ENCODE measurements around the gene ITPR2. TPM values are rescaled to one million over a fixed set of nuclear protein-coding genes. Genes with fewer than 3 reads are reported as not detected.

The ITPR2 gene
- total RNA-seq, 1 donor: 19.2 TPM

GRCh38 chr12:26373606-26374495 lies 459.1 kb downstream of the ITPR2 start:
- Histone ChIP-seq H3K79me2 (ENCODE audit: insufficient read depth, low read length) (no peaks in the 10 kb centered on the region), H2AFZ (ENCODE audit: low read length) (no peak overlapping the region), H3K36me3 (ENCODE audit: insufficient read depth, low read length) (no peaks in the 10 kb centered on the region), H3K27ac (ENCODE audit: low read depth, low read length) (no peak overlapping the region), H3K4me3 (ENCODE audit: insufficient read depth, low read length) (no peak overlapping the region), H3K9me3 (ENCODE audit: low read depth, low read length) (no peaks in the 10 kb centered on the region), H3K27me3 (ENCODE audit: insufficient read depth, low read length) (no peaks in the 10 kb centered on the region), H3K4me2 (ENCODE audit: insufficient read depth, low read length) (no peak overlapping the region), H4K20me1 (ENCODE audit: insufficient read depth, low read length) (no peaks in the 10 kb centered on the region), H3K4me1 (ENCODE audit: insufficient read depth, low read length) (peaks cover 8% of the 10 kb centered on the region)
- TF ChIP-seq, protein P1, sequence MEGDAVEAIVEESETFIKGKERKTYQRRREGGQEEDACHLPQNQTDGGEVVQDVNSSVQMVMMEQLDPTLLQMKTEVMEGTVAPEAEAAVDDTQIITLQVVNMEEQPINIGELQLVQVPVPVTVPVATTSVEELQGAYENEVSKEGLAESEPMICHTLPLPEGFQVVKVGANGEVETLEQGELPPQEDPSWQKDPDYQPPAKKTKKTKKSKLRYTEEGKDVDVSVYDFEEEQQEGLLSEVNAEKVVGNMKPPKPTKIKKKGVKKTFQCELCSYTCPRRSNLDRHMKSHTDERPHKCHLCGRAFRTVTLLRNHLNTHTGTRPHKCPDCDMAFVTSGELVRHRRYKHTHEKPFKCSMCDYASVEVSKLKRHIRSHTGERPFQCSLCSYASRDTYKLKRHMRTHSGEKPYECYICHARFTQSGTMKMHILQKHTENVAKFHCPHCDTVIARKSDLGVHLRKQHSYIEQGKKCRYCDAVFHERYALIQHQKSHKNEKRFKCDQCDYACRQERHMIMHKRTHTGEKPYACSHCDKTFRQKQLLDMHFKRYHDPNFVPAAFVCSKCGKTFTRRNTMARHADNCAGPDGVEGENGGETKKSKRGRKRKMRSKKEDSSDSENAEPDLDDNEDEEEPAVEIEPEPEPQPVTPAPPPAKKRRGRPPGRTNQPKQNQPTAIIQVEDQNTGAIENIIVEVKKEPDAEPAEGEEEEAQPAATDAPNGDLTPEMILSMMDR (IDR thresholded peaks at IDR 0.05; ENCODE audit: extremely low read depth, low read depth, low read length): no peak
- no peak for DNase-seq (ENCODE audit: insufficient read length, low spot score, missing footprints)

- H4K20me1 ChIP-seq (ENCODE audit: insufficient read depth, low read length): no peaks in the 10 kb centered on the region
- no peaks in the 10 kb centered on the region for H3K36me3 ChIP-seq (ENCODE audit: insufficient read depth, low read length)
- H3K27ac ChIP-seq (ENCODE audit: low read depth, low read length): no peak overlapping the region
- no peak overlapping the region for H2AFZ ChIP-seq (ENCODE audit: low read length)
- no peak overlapping the region for H3K4me2 ChIP-seq (ENCODE audit: insufficient read depth, low read length)
- peak; percentile 53 for DNase-seq (ENCODE audit: insufficient read length, low spot score, missing footprints)
- H3K79me2 ChIP-seq (ENCODE audit: insufficient read depth, low read length): no peaks in the 10 kb centered on the region
- H3K4me3 ChIP-seq (ENCODE audit: insufficient read depth, low read length): no peak overlapping the region
- H3K27me3 ChIP-seq (ENCODE audit: insufficient read depth, low read length): no peaks in the 10 kb centered on the region
- TF ChIP-seq, protein P1 (IDR thresholded peaks at IDR 0.05; ENCODE audit: extremely low read depth, low read depth, low read length): no peak
- no peaks in the 10 kb centered on the region for H3K9me3 ChIP-seq (ENCODE audit: low read depth, low read length)
- peaks cover 8% of the 10 kb centered on the region for H3K4me1 ChIP-seq (ENCODE audit: insufficient read depth, low read length)
Measured at GRCh38 chr12:26372866-26373265, 460.1 kb downstream of the ITPR2 start.

- Histone ChIP-seq H3K79me2 (ENCODE audit: insufficient read depth, low read length) (no peaks in the 10 kb centered on the region), H3K9me3 (ENCODE audit: low read depth, low read length) (no peaks in the 10 kb centered on the region), H3K27ac (ENCODE audit: low read depth, low read length) (no peak overlapping the region), H3K4me3 (ENCODE audit: insufficient read depth, low read length) (no peak overlapping the region), H3K27me3 (ENCODE audit: insufficient read depth, low read length) (no peaks in the 10 kb centered on the region), H4K20me1 (ENCODE audit: insufficient read depth, low read length) (no peaks in the 10 kb centered on the region), H3K4me1 (ENCODE audit: insufficient read depth, low read length) (peaks cover 8% of the 10 kb centered on the region), H2AFZ (ENCODE audit: low read length) (peak overlapping the region; percentile 7), H3K4me2 (ENCODE audit: insufficient read depth, low read length) (peak overlapping the region; percentile 1), H3K36me3 (ENCODE audit: insufficient read depth, low read length) (no peaks in the 10 kb centered on the region)
- no peak for DNase-seq (ENCODE audit: insufficient read length, low spot score, missing footprints)
- TF ChIP-seq, protein P1 (IDR thresholded peaks at IDR 0.05; ENCODE audit: extremely low read depth, low read depth, low read length): no peak
Measured at GRCh38 chr12:26370098-26370497, 462.9 kb downstream of the ITPR2 start.

GRCh38 chr12:26369588-26369987 lies 463.4 kb downstream of the ITPR2 start:
- H3K4me3 ChIP-seq (ENCODE audit: insufficient read depth, low read length): no peak overlapping the region
- H3K36me3 ChIP-seq (ENCODE audit: insufficient read depth, low read length): no peaks in the 10 kb centered on the region
- TF ChIP-seq, protein P1 (IDR thresholded peaks at IDR 0.05; ENCODE audit: extremely low read depth, low read depth, low read length): no peak
- H3K79me2 ChIP-seq (ENCODE audit: insufficient read depth, low read length): no peaks in the 10 kb centered on the region
- no peaks in the 10 kb centered on the region for H3K27me3 ChIP-seq (ENCODE audit: insufficient read depth, low read length)
- DNase-seq (ENCODE audit: insufficient read length, low spot score, missing footprints): peak; percentile 87
- H2AFZ ChIP-seq (ENCODE audit: low read length): peak overlapping the region; percentile 7
- peaks cover 8% of the 10 kb centered on the region for H3K4me1 ChIP-seq (ENCODE audit: insufficient read depth, low read length)
- H3K9me3 ChIP-seq (ENCODE audit: low read depth, low read length): no peaks in the 10 kb centered on the region
- H4K20me1 ChIP-seq (ENCODE audit: insufficient read depth, low read length): no peaks in the 10 kb centered on the region
- peak overlapping the region; percentile 1 for H3K4me2 ChIP-seq (ENCODE audit: insufficient read depth, low read length)
- H3K27ac ChIP-seq (ENCODE audit: low read depth, low read length): no peak overlapping the region
